Transverse colon (tissue), 4 donors: ENCODE results near the gene OR2F2.

Experiments used
- EP300 ChIP-seq: sonication (generic); formaldehyde crosslinking; IDR thresholded peaks from one replicate; pipeline ENCODE4 v1.6.1; 2017; ENCODE audit warnings: antibody characterized with exemption, low read depth
- POLR2A ChIP-seq: fragments of 450-650 bp; IDR thresholded peaks from one replicate; pipeline ENCODE4 v1.6.1; 2016; ENCODE audit warnings: antibody characterized with exemption, mild to moderate bottlenecking, moderate library complexity
- POLR2AphosphoS5 ChIP-seq, 3 donors: sonication (generic); formaldehyde crosslinking; IDR thresholded peaks; one replicate each; pipeline ENCODE4 v1.6.1; 2016; ENCODE audit warnings: antibody characterized with exemption in 3 of 3
- TF ChIP-seq, protein P1 (sequence below), 5 experiments: fragments of 200-600 bp in 3 of 5; fragments of 450-650 bp in 2 of 5; sonication (generic) in 3 of 5; IDR thresholded peaks; 1 replicate in 2 of 5; 2 replicates in 3 of 5; pipeline ENCODE4 v1.5.1; 2016 to 2017; ENCODE audit warnings: antibody characterized with exemption in 5 of 5, inconsistent platforms in 3 of 5, mild to moderate bottlenecking in 2 of 5, moderate library complexity in 1 of 5

DNA sequence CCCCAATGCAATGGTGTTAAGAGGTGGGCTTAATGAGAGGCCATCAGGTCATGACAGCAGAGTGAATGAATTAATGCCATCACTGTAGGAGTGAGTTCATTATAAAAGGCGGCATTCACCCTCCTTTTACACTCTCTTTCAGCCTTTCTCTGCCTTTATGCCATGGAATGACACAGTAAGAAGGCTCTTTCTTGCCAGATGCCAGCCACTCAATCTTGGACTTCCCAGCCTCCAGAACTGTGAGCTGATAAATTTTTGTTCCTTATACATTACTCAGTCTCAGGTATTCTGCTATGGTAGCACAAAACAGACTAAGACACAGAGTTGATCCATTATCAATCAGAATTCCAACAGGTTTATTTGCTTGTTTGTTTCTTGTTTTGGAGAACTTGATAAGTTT, 36.2 kb upstream of the OR2F2 start:
- TF ChIP-seq, protein P1, sequence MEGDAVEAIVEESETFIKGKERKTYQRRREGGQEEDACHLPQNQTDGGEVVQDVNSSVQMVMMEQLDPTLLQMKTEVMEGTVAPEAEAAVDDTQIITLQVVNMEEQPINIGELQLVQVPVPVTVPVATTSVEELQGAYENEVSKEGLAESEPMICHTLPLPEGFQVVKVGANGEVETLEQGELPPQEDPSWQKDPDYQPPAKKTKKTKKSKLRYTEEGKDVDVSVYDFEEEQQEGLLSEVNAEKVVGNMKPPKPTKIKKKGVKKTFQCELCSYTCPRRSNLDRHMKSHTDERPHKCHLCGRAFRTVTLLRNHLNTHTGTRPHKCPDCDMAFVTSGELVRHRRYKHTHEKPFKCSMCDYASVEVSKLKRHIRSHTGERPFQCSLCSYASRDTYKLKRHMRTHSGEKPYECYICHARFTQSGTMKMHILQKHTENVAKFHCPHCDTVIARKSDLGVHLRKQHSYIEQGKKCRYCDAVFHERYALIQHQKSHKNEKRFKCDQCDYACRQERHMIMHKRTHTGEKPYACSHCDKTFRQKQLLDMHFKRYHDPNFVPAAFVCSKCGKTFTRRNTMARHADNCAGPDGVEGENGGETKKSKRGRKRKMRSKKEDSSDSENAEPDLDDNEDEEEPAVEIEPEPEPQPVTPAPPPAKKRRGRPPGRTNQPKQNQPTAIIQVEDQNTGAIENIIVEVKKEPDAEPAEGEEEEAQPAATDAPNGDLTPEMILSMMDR (IDR thresholded peaks at IDR 0.05), result no peak
- no peak for TF ChIP-seq POLR2A
- TF ChIP-seq POLR2AphosphoS5 (IDR thresholded peaks at IDR 0.05), result no peak
- no peak for TF ChIP-seq EP300
